Panc1 (cell line): ENCODE results near the gene CAMKV. TPM values are rescaled to one million over a fixed set of nuclear protein-coding genes. Genes with fewer than 3 reads are reported as not detected.
"Not testable (repeated sequence)": the region's sequence is repeated elsewhere in the genome, so short reads cannot be mapped to it uniquely, and the experiment has no call there.

Source experiments
- ATAC-seq: fragments of 200-7000 bp; cut with Tn5 transposase; 2 replicates; pipeline ENCODE4 v1.9.1; 2020; ENCODE audit warnings: mild to moderate bottlenecking, moderate library complexity
- BruUV-seq: library from RNA; stranded (reverse); fragments of 400-500 nt; replicated peaks from 2 replicates; lab custom pipeline; 2021; lab: Mats Ljungman, UMichigan
- CTCF ChIA-PET: fragments of 300-600 bp; sonication (Branson Sonifier 250); formaldehyde crosslinking; loops from one replicate; lab custom pipeline; 2022; ENCODE audit warnings: antibody characterized with exemption; lab: Charles Lee
- POLR2A ChIA-PET: fragments of 300-600 bp; sonication (Branson Sonifier 250); formaldehyde crosslinking; loops from one replicate; lab custom pipeline; 2022; ENCODE audit warnings: antibody characterized with exemption; lab: Charles Lee
- DNase-seq: peaks from one replicate; pipeline ENCODE4 v3.0.0-alpha.2; 2010; ENCODE audit warnings: low read depth, low spot score
- H3K27ac ChIP-seq: 2 replicates; pipeline ENCODE4 v1.5.1; 2011; ENCODE audit warnings: mild to moderate bottlenecking, low read length, inconsistent platforms
- H3K27me3 ChIP-seq: fragments of 200-500 bp; sonication (Bioruptor generic); 2 replicates; pipeline ENCODE4 v1.6.0; 2014; ENCODE audit warnings: low read length, inconsistent platforms; ENCODE audit not compliant: control insufficient read depth, insufficient read depth
- H3K36me3 ChIP-seq: fragments of 200-500 bp; sonication (Bioruptor generic); 2 replicates; pipeline ENCODE4 v1.5.1; 2014; ENCODE audit warnings: inconsistent platforms, mild to moderate bottlenecking, low read length, moderate library complexity; ENCODE audit not compliant: control insufficient read depth, insufficient read depth
- H3K4me1 ChIP-seq: 2 replicates; pipeline ENCODE4 v1.5.1; 2011; ENCODE audit warnings: inconsistent platforms, mild to moderate bottlenecking, low read length, moderate library complexity; ENCODE audit not compliant: control insufficient read depth, insufficient read depth
- H3K4me3 ChIP-seq, 2 experiments: 2 replicates each; pipeline ENCODE4 v1.5.1; 2011 to 2012; ENCODE audit warnings: low read depth in 2 of 2, low read length in 2 of 2, mild to moderate bottlenecking in 2 of 2, inconsistent platforms in 1 of 2, moderate library complexity in 1 of 2
- H3K9me3 ChIP-seq: fragments of 200-500 bp; sonication (Bioruptor generic); 2 replicates; pipeline ENCODE4 v1.5.1; 2014; ENCODE audit warnings: low read depth, mild to moderate bottlenecking, inconsistent platforms, low read length, moderate library complexity; ENCODE audit not compliant: control insufficient read depth, insufficient read depth
- POLR2AphosphoS5 ChIP-seq: IDR thresholded peaks from 2 replicates; pipeline ENCODE4 v1.6.1; 2012; ENCODE audit warnings: mild to moderate bottlenecking, low read depth, low read length, moderate library complexity
- REST ChIP-seq, 2 experiments: IDR thresholded peaks; 2 replicates each; pipeline ENCODE4 v1.6.1; 2011 to 2012; ENCODE audit warnings: low read depth in 2 of 2, control low read depth in 1 of 2, low read length in 1 of 2, mild to moderate bottlenecking in 1 of 2, moderate library complexity in 1 of 2; ENCODE audit not compliant: insufficient read depth in 1 of 2
- SIN3A ChIP-seq: IDR thresholded peaks from 2 replicates; pipeline ENCODE4 v1.6.1; 2012; ENCODE audit warnings: low read depth, mild to moderate bottlenecking, low read length, moderate library complexity, borderline replicate concordance; ENCODE audit not compliant: insufficient read depth
- TCF7L2 ChIP-seq: IDR thresholded peaks from 2 replicates; pipeline ENCODE4 v1.6.1; 2011; ENCODE audit warnings: mild to moderate bottlenecking, low read depth, low read length, inconsistent platforms
- in situ Hi-C: cut with HindIII; loops from 2 replicates; pipeline ENCODE4 v1.10.0; 2016; ENCODE audit warnings: low sequenced_read_pairs, low pct_unique_long_range_greater_than_20kb
- intact Hi-C: fragments of 100-400 bp; cut with micrococcal nuclease; formaldehyde crosslinking; loops from one replicate; pipeline ENCODE4 v1.10.0; 2022; ENCODE audit not compliant: unreplicated experiment
- total RNA-seq: library from RNA; stranded (reverse); gene quantifications from one replicate; pipeline ENCODE4 v1.2.1, GENCODE V29; 2021; ENCODE audit not compliant: unreplicated experiment
- TF ChIP-seq, protein P1 (sequence below): fragments of 450-650 bp; IDR thresholded peaks from 2 replicates; pipeline ENCODE4 v1.5.1; 2017; ENCODE audit warnings: mild to moderate bottlenecking

Gene CAMKV
- total RNA-seq, 1 experiment from 2014 or later: 0.85 TPM

- no peaks in the 10 kb centered on the region for H3K36me3 ChIP-seq
- TF ChIP-seq, protein P1, sequence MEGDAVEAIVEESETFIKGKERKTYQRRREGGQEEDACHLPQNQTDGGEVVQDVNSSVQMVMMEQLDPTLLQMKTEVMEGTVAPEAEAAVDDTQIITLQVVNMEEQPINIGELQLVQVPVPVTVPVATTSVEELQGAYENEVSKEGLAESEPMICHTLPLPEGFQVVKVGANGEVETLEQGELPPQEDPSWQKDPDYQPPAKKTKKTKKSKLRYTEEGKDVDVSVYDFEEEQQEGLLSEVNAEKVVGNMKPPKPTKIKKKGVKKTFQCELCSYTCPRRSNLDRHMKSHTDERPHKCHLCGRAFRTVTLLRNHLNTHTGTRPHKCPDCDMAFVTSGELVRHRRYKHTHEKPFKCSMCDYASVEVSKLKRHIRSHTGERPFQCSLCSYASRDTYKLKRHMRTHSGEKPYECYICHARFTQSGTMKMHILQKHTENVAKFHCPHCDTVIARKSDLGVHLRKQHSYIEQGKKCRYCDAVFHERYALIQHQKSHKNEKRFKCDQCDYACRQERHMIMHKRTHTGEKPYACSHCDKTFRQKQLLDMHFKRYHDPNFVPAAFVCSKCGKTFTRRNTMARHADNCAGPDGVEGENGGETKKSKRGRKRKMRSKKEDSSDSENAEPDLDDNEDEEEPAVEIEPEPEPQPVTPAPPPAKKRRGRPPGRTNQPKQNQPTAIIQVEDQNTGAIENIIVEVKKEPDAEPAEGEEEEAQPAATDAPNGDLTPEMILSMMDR: no peak
- no peak for TF ChIP-seq REST (IDR thresholded peaks at IDR 0.05; ENCODE audit: insufficient read depth in 1 of 2, low read depth in 2 of 2, low read length in 1 of 2)
- TF ChIP-seq POLR2AphosphoS5: no peak
- CTCF ChIA-PET: no interaction called here
- H3K4me1 ChIP-seq: no peaks in the 10 kb centered on the region
- intact Hi-C loops (no loop called here), in situ Hi-C loops (no loop called here)
- ATAC-seq: no peak
- no peak for DNase-seq
- no peaks in the 10 kb centered on the region for H3K9me3 ChIP-seq
- no peak overlapping the region for H3K27ac ChIP-seq
- no peak overlapping the region for H3K4me3 ChIP-seq
- H3K27me3 ChIP-seq: no peaks in the 10 kb centered on the region
- POLR2A ChIA-PET: no interaction called here
- no TSS peak for BruUV-seq
These were observed 38.4 kb downstream of the CAMKV start for GRCh38 chr3:49831341-49831740.

DNA sequence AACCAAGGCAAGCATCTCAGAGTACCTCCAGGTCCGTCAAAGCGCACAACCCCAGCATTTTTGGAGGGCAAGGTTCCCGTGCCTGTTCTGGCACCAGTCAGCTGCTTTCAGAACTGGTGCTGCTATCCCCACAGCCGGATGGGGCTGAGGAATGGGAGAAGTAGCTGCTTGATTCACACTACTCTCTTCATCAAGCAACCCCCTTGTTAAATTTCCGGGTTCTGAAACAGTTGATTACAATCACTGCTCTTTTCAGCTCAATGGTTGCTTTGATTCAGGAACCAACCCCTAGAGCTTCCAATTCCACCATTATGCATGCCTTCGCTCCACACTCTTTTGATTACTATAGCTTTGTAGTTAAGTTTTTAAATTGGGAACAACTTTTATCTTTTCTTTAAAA lies 43.7 kb downstream of the CAMKV start:
- CTCF ChIA-PET: interaction anchor here (0.7 kb wide), 1 partner anchor 83 kb away, joined by 7 read pairs; no protein-coding TSS in a partner anchor
- DNase-seq (no peak), ATAC-seq (no peak)
- H3K36me3 ChIP-seq: no peaks in the 10 kb centered on the region
- no TSS peak for BruUV-seq
- no peak overlapping the region for H3K27ac ChIP-seq
- POLR2A ChIA-PET: no interaction called here
- H3K27me3 ChIP-seq: no peaks in the 10 kb centered on the region
- no peaks in the 10 kb centered on the region for H3K4me1 ChIP-seq
- H3K9me3 ChIP-seq: no peaks in the 10 kb centered on the region
- in situ Hi-C loops: no loop called here
- intact Hi-C loops: no loop called here
- no peak overlapping the region for H3K4me3 ChIP-seq
- TF ChIP-seq REST (IDR thresholded peaks at IDR 0.05; ENCODE audit: insufficient read depth in 1 of 2, low read depth in 2 of 2, low read length in 1 of 2) (no peak), TCF7L2 (no peak), SIN3A (no peak), POLR2AphosphoS5 (no peak)
- TF ChIP-seq, protein P1: no peak

- POLR2A ChIA-PET, H3K4me3 ChIP-seq, H3K4me1 ChIP-seq, H3K9me3 ChIP-seq, BruUV-seq, in situ Hi-C loops, intact Hi-C loops, ATAC-seq, DNase-seq, H3K27ac ChIP-seq, H3K36me3 ChIP-seq, H3K27me3 ChIP-seq: not testable (repeated sequence)
- CTCF ChIA-PET: interaction anchor here (0.7 kb wide), 1 partner anchor 14 kb away, joined by 6 read pairs; no protein-coding TSS in a partner anchor
These were observed 46.6 kb downstream of the CAMKV start for GRCh38 chr3:49823131-49823530.
